Neural cell (in vitro differentiated cells): ENCODE measurements around the gene MYBPC2.

Experiments used
- EP300 ChIP-seq: fragments of 450-650 bp; conservative IDR thresholded peaks from 2 replicates; pipeline ENCODE4 v1.6.1; 2014; ENCODE audit warnings: antibody characterized with exemption, mild to moderate bottlenecking, moderate library complexity; ENCODE audit not compliant: poor library complexity, severe bottlenecking
- MXI1 ChIP-seq: fragments of 450-650 bp; conservative IDR thresholded peaks from 2 replicates; pipeline ENCODE4 v1.6.1; 2014; ENCODE audit warnings: antibody characterized with exemption, mild to moderate bottlenecking; ENCODE audit not compliant: poor library complexity, severe bottlenecking
- POLR2AphosphoS5 ChIP-seq: IDR thresholded peaks from 2 replicates; pipeline ENCODE4 v1.6.1; 2012
- TF ChIP-seq, protein P1 (sequence below): fragments of 450-650 bp; IDR thresholded peaks from 2 replicates; pipeline ENCODE4 v1.5.1; 2014; ENCODE audit warnings: antibody characterized with exemption, mild to moderate bottlenecking, moderate library complexity; ENCODE audit not compliant: poor library complexity, severe bottlenecking

DNA sequence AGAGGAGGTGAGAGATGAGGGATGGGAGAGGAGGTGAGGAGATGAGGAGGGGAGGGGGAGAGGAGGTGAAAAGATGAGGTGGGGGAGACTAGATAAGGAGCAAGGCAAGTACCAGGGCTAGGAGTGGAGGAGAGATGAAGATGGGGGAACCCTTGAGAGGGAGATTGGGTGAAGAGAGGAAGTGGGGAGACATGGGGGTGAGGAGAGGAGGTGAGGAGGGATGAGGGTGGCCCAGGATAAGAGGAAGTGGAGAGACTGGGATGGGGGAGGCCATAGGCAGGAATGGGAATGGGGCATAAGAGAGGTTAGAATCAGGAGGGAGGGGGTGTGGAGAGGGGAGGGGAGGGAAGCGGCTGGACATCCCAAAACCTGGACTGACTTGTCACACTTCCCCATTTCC is 26.9 kb downstream of the MYBPC2 start:
- TF ChIP-seq, protein P1, sequence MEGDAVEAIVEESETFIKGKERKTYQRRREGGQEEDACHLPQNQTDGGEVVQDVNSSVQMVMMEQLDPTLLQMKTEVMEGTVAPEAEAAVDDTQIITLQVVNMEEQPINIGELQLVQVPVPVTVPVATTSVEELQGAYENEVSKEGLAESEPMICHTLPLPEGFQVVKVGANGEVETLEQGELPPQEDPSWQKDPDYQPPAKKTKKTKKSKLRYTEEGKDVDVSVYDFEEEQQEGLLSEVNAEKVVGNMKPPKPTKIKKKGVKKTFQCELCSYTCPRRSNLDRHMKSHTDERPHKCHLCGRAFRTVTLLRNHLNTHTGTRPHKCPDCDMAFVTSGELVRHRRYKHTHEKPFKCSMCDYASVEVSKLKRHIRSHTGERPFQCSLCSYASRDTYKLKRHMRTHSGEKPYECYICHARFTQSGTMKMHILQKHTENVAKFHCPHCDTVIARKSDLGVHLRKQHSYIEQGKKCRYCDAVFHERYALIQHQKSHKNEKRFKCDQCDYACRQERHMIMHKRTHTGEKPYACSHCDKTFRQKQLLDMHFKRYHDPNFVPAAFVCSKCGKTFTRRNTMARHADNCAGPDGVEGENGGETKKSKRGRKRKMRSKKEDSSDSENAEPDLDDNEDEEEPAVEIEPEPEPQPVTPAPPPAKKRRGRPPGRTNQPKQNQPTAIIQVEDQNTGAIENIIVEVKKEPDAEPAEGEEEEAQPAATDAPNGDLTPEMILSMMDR = no peak
- TF ChIP-seq MXI1 (no peak), EP300 (no peak), POLR2AphosphoS5 (no peak)
